GM20431 (cell line): Measurements from ENCODE around the gene UHRF1.
"Not testable (repeated sequence)": the region's sequence is repeated elsewhere in the genome, so short reads cannot be mapped to it uniquely, and the experiment has no call there.

Source experiments
- in situ Hi-C: fragments of 300-500 bp; cut with MseI, MboI; formaldehyde crosslinking; loops from one replicate; pipeline ENCODE4 v1.15.0; 2020; ENCODE audit warnings: low sequenced_read_pairs; ENCODE audit not compliant: unreplicated experiment

The UHRF1 gene

DNA sequence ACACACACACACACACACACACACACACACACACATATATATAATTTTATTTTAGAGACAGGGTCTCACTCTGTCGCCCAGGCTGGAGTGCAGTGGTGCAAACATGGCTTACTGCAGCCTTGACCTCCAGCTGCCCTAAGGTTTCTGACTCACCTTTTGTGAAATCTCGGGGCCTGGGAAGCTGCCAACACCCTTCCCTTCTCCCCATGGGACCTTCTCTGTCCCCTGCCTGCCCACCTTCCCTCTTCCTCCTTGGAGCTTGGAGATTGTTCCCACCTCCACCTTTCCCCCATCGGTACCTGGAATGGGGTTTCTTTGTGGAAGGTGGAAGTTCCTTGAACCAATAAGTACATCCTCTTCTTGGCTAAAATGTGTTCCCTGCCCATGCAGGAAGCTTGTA is 12.9 kb upstream of the UHRF1 start:
- in situ Hi-C loops, result no loop called here

DNA sequence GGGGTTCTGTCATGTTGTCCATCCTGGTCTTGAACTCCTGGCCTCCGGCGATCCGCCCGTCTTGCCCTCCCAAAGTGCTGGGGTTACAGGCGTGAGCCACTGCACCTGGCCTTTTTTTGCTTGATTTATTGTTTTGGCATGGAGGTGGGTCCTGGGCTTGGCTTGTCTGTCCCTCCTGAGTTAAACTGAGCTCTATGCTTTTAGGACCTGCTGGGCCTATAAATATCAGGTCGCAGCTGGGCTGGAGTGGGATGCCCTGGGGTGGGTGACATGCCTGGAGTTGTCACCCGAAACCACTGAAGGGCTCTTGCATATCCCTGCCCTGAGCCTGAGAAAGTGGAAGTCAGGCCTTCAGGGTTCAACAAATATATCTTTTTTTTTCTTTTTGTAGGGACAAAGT is 12.2 kb upstream of the UHRF1 start:
- in situ Hi-C loops, result no loop called here

DNA sequence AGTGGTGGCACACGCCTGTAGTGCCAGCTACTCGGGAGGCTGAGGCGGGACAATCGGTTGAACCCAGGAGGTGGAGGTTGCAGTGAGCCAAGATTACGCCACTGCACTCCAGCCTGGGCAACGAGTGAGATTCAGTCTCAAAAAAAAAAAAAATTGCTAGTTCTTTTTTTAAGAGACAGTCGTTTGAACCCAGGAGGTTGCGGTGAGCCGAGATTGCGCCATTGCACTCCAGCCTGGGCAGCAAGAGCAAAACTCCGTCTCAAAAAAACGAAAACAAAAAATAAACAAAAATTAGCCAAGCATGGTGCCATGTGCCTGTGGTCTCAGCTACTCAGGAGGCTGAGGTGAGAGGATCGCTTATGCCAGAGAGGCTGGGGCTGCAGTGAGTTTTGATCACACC is 8.4 kb upstream of the UHRF1 start:
- in situ Hi-C loops, result not testable (repeated sequence)

DNA sequence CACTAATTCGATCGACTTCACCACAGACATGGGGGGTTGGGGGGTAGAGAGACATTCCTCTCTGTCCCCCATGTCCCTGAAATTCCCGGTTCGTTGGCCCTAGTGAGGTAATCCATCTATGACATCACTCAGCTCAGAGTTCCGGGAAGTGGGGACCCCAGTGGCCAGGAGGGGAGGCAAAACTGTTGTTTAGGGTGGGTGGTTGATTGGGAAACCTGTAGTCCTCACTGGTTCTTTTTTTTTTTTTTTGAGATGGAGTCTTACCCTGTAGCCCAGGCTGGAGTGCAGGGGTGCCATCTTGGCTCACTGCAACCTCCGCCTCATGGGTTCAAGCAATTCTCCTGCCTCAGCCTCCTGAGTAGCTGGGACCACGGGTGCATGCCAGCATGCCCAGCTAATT is 6.5 kb upstream of the UHRF1 start, which contains the start of gene ARRDC5:
Gene ARRDC5 (minus strand): TSS at position 101 of the 400 bp plus-strand sequence. CDS start 71 bp downstream, at position 30.
- in situ Hi-C loops, result no loop called here

DNA sequence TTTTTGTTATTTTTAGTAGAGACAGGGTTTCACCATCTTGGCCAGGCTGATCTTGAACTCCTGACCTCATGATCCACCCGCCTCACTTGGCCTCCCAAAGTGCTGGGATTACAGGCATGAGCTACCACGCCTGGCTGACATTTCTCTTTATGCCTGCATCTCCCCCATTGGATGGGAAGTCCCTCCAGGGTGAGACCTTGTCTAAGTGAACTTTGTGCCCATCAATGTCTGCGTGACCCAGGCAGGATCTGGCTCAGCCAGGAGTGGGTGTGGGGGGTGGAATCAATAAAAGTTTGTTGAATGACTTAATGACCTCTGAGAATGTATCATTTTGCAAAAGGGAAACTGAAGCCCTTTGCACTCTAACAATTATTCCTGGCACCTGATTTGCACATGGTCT is 4.8 kb upstream of the UHRF1 start:
- in situ Hi-C loops, result no loop called here

GRCh38 chr19:4906963-4907362 is 2.3 kb upstream of the UHRF1 start:
- in situ Hi-C loops, result no loop called here

DNA sequence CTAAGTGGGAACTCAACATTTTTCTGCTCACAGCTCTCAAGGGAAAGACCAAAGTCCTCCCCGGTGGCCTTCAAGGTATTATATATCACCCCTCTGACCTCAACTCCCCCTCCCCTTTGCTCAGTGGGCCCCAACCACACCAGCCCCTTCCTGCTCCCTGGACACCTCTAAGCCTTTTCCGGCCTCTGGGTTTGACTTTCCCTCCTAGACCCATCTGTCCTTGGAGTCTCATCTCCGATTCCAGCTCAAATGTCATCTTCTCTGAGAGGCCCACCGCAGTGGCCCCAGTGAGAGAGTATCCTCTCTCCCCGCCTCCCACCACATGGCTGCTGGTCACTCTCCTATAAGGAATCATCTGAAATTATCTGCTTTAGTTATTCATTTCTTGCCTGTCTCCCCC is 941 bp upstream of the UHRF1 start:
- in situ Hi-C loops, result no loop called here

GRCh38 chr19:4908781-4909155 is 533 bp upstream of the UHRF1 start:
- in situ Hi-C loops, result no loop called here

DNA sequence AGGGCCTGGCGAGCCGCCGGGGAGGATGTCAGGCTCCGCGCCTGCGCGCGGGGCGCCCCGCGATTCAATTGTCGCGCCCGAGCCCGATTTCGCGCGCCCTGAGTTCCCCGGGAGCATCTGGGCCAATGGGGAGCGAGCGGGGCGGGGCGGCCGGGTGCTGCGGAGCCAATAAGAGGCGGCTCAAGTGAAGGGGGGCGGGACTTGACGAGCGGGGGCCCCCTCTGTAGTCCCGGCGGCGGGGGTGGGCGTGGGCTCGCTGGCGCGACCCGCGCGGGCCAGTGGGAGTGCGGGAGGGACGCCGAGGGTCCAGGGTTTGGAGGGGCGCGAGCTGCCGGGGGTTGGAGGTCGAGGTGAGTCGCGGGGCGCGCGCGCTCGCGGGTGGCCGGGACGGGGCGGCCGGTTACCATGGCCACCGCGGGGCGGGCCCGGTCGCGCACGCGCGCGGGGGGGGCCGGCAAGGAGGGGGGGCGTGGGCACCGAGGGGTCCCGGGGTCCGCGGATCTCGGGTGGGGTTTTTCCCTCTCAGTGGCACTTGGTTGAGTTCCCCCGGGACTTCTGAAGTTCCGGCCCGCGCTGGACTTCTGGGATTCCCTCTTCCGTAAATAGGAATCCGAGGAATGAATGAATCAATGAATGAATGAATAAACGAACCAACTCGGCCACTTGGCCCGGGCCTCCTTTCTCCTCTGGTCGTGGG is 744 bp downstream of the UHRF1 start:
- in situ Hi-C loops, result no loop called here

DNA sequence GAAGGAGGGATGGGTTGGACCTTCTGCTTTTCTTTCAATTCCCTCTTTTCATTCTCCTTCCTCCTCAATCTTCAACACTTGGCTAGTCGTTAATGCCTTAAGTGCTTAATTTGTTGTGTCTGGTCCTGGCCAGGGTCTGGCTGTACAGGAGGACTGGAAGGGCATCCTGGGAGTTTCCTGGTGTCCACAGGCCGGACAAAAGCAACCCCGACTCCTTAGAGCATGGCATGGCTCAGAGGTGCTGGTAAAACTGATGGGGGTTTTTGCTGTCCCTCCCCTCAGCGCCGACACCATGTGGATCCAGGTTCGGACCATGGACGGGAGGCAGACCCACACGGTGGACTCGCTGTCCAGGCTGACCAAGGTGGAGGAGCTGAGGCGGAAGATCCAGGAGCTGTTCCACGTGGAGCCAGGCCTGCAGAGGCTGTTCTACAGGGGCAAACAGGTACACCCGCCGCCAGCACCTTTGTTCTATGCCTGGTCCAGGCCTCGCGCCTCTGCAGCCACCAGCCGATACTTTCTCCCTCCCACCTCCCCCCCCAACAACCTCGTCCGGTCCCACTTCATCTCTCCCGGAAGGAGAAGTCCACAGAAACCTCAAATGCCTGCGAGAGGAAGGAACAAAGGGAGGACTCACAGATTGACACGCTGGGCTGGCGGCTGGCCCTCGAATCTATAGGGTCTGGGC is 1.4 kb downstream of the UHRF1 start:
- in situ Hi-C loops, result no loop called here

DNA sequence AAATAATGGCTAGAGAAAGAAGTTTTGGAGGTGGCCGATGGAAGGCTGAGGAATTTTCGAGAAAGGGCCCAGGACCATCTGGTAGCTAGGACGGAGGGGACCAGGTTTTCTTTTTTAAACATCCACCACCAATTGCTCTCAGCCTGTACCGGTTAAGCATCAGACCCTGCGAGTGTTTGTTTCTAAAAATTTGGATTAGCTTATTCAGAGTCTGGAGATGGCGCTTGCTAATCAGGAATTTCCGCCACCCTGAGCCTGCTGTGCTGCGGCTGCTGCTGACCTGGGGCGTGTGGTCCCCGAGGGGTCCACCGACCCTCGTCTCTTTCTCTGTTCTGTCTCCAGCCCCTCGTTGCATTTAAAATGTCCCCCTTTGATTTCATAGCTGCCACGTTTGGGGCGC is 2.0 kb downstream of the UHRF1 start:
- in situ Hi-C loops, result no loop called here

- in situ Hi-C loops, result no loop called here
Observed at GRCh38 chr19:4911786-4912672, 2.7 kb downstream of the UHRF1 start.

DNA sequence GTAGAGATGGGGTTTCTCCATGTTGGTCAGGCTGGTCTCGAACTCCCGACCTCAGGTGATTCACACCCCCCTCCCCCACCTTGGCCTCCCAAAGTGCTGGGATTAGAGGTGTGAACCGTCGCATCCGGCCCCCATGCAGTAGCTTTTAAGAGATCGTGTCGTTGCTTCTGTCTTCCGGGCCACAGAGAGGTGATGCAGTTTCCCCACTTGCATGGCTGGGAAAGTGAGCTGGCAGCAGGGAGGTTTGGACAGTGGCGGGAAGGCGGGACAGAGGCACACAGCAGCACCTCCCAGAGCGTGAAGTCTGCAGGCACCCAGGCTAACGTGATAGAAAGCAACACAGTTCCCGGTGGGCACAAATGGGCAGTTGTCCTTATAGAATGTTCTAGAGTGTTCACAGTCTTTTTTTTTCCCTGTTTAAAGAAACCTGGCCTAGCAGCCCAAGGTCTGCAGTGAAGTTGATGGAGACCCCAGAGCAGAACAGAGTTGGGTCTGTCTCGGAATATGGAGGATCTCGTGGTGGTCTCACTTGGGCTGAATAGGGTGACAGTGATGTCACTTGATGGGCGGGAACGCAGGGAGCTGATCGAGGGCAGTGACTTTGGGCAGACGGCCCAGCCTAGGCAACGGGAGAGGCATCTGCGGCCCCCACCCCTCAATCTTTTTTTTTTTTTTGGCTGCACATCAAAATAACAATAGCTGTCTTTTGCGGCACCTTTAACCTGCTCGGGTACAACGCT is 4.9 kb downstream of the UHRF1 start:
- in situ Hi-C loops, result no loop called here

DNA sequence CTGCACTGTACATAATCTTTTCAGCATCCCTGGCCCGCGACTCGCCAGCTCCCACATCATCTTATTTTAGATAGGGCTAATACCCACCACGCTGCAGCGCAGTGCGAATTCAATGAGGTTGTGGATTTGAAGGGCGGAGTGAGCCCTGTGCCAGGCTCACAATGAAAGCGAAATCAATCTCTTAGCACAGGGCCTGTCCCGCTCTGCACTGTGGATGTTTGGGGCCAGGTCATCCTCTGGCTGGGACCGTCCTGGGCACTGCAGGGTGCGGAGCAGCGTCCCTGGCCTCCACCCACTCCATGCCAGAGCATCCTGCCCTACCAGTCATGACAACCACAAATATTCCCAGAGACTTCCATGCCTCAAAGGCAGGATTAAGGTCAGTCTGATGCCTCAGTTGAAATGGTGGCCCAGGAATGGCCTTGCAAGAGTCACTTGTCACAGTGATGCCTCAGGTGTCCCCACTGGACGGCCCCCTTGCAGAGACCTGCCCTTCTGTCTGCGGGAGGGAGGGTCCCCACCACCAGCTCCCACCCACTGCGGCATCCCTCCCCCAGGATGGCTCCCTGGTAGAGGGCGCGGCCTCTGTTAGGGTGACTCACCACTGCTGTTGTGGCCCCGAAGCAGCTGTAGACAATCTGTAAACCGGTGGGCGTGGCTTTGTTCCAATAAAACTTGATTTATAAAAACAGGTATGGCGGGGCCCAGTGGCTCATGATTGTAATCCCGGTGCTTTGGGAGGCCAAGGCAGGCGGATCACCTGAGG is 5.6 kb downstream of the UHRF1 start:
- in situ Hi-C loops, result no loop called here

- in situ Hi-C loops, result no loop called here
Observed at GRCh38 chr19:4916292-4917082, 7.2 kb downstream of the UHRF1 start.

DNA sequence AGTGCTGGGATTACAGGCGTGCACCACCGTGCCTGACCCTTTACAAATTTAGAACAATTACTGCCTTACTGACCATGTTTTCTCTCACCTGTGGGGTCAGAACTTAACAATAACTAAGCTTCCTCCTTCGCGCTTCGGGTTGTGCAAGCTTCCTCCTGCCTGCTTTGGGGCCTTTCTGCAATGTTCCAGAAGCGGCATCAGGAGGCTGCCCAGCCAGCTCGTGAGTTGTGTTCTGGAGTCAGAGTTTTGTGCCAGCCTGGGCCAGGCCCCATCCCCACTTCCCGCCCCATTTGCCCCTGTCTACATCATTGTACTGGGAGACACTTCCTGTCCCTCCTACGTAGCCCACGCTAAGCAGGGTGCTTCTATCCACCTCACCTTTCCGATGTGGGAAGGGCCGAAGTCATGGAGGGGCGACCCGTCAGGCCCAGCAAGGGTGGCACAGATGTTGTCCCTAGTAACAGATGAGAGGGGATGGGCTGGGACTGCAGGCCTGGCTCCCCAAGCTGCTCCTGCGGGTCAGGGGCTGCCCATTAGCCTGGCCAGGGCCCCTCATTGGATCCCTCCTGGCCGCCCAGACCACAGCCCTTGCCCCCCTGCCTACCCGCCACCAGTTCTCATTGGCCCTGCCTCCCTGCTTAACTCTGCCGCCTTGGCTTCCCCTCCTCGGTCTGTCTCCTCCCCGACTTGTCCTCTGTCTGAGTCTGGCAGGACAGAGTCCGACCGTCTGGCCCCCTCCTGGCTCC is 13.4 kb downstream of the UHRF1 start:
- in situ Hi-C loops, result no loop called here

GRCh38 chr19:4923276-4923747 is 14.0 kb downstream of the UHRF1 start:
- in situ Hi-C loops, result no loop called here

DNA sequence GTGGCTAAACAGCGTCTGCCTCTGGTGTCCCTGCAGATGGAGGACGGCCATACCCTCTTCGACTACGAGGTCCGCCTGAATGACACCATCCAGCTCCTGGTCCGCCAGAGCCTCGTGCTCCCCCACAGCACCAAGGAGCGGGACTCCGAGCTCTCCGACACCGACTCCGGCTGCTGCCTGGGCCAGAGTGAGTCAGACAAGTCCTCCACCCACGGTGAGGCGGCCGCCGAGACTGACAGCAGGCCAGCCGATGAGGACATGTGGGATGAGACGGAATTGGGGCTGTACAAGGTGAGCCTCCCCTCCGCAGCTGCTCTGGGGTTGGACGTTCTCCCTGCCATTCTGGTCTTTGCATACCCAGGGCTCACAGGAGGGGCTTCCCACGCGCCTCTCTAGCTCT is 19.9 kb downstream of the UHRF1 start:
- in situ Hi-C loops, result no loop called here
